Ishikawa (cell line): Measurements from ENCODE around the gene MC1R.

Experiments
- CEBPB ChIP-seq: IDR thresholded peaks from 2 replicates; pipeline ENCODE4 v1.6.1; 2012
- CREB1 ChIP-seq: IDR thresholded peaks from 2 replicates; pipeline ENCODE4 v1.6.1; 2012; ENCODE audit warnings: low read depth
- EGR1 ChIP-seq: IDR thresholded peaks from 2 replicates; pipeline ENCODE4 v1.6.1; 2012
- EP300 ChIP-seq: IDR thresholded peaks from 2 replicates; pipeline ENCODE4 v1.6.1; 2012; ENCODE audit warnings: borderline replicate concordance
- FOXM1 ChIP-seq: IDR thresholded peaks from 2 replicates; pipeline ENCODE4 v1.6.1; 2012; ENCODE audit warnings: low read depth, borderline replicate concordance
- NFIC ChIP-seq: IDR thresholded peaks from 2 replicates; pipeline ENCODE4 v1.6.1; 2012
- RAD21 ChIP-seq: IDR thresholded peaks from 2 replicates; pipeline ENCODE4 v1.6.1; 2012; ENCODE audit warnings: low read depth
- TAF1 ChIP-seq: IDR thresholded peaks from 2 replicates; pipeline ENCODE4 v1.6.1; 2012; ENCODE audit warnings: low read depth, mild to moderate bottlenecking
- TCF12 ChIP-seq: IDR thresholded peaks from 2 replicates; pipeline ENCODE4 v1.6.1; 2012; ENCODE audit warnings: low read depth
- TEAD4 ChIP-seq: IDR thresholded peaks from 2 replicates; pipeline ENCODE4 v1.6.1; 2012
- YY1 ChIP-seq: IDR thresholded peaks from 2 replicates; pipeline ENCODE4 v1.6.1; 2012; ENCODE audit warnings: low read depth
- ZBTB7A ChIP-seq: IDR thresholded peaks from 2 replicates; pipeline ENCODE4 v1.6.1; 2012; ENCODE audit warnings: low read depth
- TF ChIP-seq, protein P1 (sequence below): IDR thresholded peaks from 2 replicates; pipeline ENCODE4 v1.6.1; 2012
- TF ChIP-seq, protein P2 (sequence below): IDR thresholded peaks from 2 replicates; pipeline ENCODE4 v1.6.1; 2012; ENCODE audit warnings: low read depth, mild to moderate bottlenecking
- TF ChIP-seq, protein P3 (sequence below): IDR thresholded peaks from 2 replicates; pipeline ENCODE4 v1.6.1; 2012

Gene MC1R

DNA sequence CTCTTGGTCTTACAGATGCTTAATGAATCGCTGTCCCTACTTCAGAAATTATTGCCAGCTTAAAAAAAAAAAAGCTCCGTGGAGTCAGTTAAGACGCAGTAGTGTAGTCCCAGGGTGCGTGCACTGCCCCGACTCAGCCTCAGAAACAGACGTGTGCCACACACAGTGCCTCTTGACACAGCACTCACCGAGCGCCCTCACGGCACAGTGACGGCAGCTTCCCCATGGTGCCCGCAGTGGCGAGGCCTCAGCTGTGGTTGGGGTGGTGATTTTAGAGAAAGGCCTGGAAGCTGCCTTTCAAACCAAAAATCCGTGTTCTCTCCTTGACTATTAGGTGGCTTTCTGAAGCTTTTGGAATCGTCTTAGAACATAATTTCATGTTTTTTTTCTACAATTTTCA lies 31.4 kb upstream of the MC1R start:
- TF ChIP-seq EGR1 = no peak
- TF ChIP-seq CREB1 = no peak
- TF ChIP-seq FOXM1 = no peak
- no peak for TF ChIP-seq RAD21
- TF ChIP-seq EP300 = no peak
- no peak for TF ChIP-seq CEBPB
- TF ChIP-seq, protein P1, sequence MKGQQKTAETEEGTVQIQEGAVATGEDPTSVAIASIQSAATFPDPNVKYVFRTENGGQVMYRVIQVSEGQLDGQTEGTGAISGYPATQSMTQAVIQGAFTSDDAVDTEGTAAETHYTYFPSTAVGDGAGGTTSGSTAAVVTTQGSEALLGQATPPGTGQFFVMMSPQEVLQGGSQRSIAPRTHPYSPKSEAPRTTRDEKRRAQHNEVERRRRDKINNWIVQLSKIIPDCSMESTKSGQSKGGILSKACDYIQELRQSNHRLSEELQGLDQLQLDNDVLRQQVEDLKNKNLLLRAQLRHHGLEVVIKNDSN = no peak

DNA sequence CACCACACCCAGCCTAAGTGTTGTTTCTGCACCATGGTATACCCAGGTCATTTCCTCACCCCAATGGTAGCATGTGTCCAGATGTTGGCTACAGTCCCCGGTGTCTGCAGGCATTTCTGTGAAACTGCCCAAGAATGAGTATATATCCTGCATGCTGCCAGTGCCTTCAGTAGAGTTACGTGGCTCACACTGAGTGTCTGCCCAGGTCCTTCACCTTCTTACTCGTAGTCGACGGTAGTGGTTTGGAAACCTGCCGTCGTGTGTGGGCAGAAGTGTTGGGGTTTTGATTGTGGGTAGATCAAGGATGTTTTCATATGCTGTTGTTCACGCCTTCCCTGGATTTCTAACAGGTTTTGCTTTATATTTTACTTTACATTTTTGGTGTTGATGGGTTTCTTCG lies 28.5 kb upstream of the MC1R start:
- TF ChIP-seq CEBPB = no peak
- no peak for TF ChIP-seq ZBTB7A
- no peak for TF ChIP-seq TCF12
- TF ChIP-seq EGR1 = no peak
- TF ChIP-seq EP300 = no peak
- no peak for TF ChIP-seq CREB1
- no peak for TF ChIP-seq TEAD4
- no peak for TF ChIP-seq YY1
- no peak for TF ChIP-seq FOXM1
- TF ChIP-seq, protein P2, sequence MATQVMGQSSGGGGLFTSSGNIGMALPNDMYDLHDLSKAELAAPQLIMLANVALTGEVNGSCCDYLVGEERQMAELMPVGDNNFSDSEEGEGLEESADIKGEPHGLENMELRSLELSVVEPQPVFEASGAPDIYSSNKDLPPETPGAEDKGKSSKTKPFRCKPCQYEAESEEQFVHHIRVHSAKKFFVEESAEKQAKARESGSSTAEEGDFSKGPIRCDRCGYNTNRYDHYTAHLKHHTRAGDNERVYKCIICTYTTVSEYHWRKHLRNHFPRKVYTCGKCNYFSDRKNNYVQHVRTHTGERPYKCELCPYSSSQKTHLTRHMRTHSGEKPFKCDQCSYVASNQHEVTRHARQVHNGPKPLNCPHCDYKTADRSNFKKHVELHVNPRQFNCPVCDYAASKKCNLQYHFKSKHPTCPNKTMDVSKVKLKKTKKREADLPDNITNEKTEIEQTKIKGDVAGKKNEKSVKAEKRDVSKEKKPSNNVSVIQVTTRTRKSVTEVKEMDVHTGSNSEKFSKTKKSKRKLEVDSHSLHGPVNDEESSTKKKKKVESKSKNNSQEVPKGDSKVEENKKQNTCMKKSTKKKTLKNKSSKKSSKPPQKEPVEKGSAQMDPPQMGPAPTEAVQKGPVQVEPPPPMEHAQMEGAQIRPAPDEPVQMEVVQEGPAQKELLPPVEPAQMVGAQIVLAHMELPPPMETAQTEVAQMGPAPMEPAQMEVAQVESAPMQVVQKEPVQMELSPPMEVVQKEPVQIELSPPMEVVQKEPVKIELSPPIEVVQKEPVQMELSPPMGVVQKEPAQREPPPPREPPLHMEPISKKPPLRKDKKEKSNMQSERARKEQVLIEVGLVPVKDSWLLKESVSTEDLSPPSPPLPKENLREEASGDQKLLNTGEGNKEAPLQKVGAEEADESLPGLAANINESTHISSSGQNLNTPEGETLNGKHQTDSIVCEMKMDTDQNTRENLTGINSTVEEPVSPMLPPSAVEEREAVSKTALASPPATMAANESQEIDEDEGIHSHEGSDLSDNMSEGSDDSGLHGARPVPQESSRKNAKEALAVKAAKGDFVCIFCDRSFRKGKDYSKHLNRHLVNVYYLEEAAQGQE = no peak
- TF ChIP-seq RAD21 = no peak
- TF ChIP-seq TAF1 = no peak
- no peak for TF ChIP-seq NFIC

DNA sequence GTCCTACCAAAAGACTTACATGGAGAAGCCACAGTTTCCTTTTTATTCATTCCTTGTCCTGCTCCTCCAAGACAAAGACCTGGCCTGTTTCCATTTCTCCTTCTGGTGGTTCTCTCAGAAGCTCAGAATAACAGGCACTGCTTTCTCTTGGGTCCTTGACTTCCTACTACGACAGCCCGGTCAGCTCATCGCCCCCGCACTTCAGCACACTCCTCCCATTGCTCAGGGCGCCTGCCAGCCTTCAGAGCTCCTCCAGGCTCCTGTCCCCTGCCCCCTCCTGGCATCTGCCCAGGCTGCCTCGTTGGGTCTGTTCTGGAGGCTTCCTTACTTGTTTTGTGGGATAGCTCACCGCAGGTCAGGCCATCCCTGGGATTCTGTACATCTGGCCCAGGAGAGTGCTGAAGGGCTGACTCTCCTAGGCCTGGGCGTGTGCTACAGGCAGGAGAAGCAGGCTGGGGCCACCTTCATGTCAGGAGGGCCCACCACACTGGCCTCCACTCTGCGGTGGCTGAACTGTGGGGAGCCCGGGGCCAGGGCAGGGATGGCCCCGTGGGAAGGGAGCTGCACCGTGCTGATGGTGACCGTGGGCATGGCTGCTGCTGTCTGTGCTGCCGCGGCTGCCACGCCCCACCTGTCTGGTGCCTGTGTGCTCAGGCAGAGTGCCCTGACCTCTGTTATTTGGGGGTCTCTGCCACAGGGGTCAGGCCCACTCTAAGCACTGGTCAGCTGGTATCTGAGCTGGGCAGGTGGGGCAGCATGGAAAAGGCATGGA lies 27.6 kb upstream of the MC1R start:
- TF ChIP-seq CREB1 = no peak
- TF ChIP-seq, protein P1 = no peak
- no peak for TF ChIP-seq FOXM1
- TF ChIP-seq, protein P3, sequence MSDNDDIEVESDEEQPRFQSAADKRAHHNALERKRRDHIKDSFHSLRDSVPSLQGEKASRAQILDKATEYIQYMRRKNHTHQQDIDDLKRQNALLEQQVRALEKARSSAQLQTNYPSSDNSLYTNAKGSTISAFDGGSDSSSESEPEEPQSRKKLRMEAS = no peak
- no peak for TF ChIP-seq YY1
- TF ChIP-seq EP300 = no peak
- no peak for TF ChIP-seq TEAD4
- no peak for TF ChIP-seq TAF1
- no peak for TF ChIP-seq CEBPB
- no peak for TF ChIP-seq TCF12
- TF ChIP-seq, protein P2 = no peak
- TF ChIP-seq NFIC = no peak
- TF ChIP-seq EGR1 = no peak
- no peak for TF ChIP-seq RAD21
- no peak for TF ChIP-seq ZBTB7A

DNA sequence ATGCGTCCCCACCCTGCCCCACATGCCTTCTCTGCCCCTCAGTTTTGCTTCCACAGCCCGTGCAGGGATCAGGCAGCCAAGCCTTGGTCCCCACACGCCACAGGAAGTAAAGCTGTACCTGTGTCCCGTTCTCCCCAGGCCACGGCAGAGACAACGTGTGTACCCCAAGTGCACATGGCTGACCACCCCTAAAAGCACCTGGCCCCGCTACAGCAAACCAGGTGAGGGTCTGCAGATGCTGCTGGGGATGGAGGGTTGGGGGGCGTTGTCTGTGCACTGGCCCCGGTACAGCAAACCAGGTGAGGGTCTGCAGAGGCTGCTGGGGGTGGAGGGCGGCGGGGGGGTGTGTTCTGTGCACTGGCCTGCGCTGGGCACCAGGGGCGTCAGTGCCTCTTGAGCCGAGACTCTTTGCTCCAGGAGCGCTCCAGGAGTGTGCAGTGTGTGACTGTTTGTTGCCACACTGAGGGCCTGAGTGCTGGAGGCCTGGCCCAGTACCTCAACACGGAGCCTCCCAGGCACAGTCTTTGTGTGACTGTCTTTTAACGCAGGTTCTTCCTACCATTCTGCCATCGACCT lies 26.5 kb upstream of the MC1R start:
- no peak for TF ChIP-seq EGR1
- TF ChIP-seq TEAD4 = no peak
- TF ChIP-seq YY1 = no peak
- no peak for TF ChIP-seq TAF1
- TF ChIP-seq, protein P2 = no peak
- TF ChIP-seq, protein P3 = no peak
- no peak for TF ChIP-seq RAD21

DNA sequence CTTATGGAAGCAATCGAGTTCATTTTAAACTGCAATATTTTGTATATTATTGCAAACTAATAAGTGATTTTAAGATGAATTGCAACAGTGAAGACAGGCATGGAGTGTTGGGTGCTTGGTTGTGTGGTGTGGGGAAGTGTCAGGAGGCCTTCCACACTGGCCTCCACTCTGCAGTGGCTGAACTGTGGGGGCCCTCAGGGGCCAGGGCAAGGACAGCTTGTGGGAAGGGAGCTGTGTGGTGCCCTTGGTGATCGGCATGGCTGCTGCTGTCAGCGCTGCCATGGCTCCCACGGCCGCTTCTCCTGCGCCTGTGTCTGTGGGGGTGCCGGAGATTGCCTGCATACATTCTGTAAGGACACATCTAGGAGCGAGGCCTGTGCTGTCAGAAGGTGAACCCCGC lies 26.0 kb upstream of the MC1R start:
- TF ChIP-seq EGR1 = no peak
- no peak for TF ChIP-seq CEBPB
- no peak for TF ChIP-seq TAF1
- no peak for TF ChIP-seq YY1
- no peak for TF ChIP-seq ZBTB7A
- TF ChIP-seq FOXM1 = no peak
- TF ChIP-seq NFIC = no peak
- TF ChIP-seq TCF12 = no peak
- TF ChIP-seq, protein P3 = no peak
- TF ChIP-seq RAD21 = no peak
- TF ChIP-seq, protein P1 = no peak
- TF ChIP-seq EP300 = no peak
- no peak for TF ChIP-seq CREB1
- TF ChIP-seq TEAD4 = no peak
- TF ChIP-seq, protein P2 = no peak
